Stimulated activated CD4-positive, alpha-beta T cell treated with anti-CD3 and anti-CD28 coated beads, TNF-alpha, amount 100 ng/mL, for 4 hours (primary cell): ENCODE results near the gene SMDT1.
"Not testable (repeated sequence)": the region's sequence is repeated elsewhere in the genome, so short reads cannot be mapped to it uniquely, and the experiment has no call there.

Source experiments
- DNase-seq, 3 experiments: peaks; one replicate each; pipeline ENCODE4 v3.0.0-alpha.2; 2020; ENCODE audit warnings: low read depth in 3 of 3

The SMDT1 gene

DNA sequence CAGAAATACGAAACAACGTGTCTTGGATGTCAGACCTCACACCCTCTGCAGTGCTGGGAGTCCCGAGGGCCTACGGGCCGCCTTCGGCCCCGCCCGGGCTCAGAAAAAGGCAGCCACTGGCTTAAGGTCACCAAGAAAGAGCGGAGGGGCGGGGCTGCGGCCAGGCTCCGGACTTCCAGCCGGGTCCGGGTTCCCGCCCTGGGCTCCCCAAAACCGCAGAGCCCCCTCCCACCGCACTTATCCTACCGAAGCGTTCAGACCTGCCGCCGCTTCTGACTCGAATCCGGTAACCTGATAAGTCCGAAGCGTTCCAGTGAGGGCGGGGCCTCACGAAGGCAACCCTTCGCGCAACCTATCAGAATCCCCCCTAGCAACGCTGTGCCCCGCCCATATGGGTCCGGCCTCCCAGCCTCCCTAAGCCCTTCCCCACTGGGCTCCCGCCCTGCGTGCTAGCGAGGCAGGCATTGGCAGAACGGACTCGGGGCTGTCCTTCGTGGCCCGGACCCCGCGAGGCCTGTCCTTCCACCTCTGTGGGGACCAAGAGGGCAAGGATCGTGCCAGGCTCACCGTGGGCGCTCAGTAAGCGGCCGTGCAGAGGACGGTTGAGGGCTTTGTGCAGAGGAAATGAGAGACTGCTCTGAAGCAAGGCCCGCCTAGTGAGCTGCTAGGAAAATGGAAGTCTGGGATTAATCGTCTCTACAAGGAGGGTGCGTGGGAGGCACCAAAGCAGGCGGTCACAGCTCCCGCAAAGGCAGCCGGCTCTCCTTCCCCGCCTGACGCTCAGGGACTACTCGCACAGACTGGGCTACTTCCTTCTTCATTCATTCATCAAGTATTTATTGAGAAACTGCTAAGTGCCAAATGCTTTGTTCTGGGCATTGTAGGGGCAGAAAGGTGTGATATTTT lies 8.7 kb upstream of the SMDT1 start, which contains the start of gene NAGA:
NAGA (minus strand) TSS at position 296 of the 906 bp plus-strand sequence. CDS start 515 bp downstream, outside the sequence.
- DNase-seq = peak; percentile 70 to 81 (median 81)

DNA sequence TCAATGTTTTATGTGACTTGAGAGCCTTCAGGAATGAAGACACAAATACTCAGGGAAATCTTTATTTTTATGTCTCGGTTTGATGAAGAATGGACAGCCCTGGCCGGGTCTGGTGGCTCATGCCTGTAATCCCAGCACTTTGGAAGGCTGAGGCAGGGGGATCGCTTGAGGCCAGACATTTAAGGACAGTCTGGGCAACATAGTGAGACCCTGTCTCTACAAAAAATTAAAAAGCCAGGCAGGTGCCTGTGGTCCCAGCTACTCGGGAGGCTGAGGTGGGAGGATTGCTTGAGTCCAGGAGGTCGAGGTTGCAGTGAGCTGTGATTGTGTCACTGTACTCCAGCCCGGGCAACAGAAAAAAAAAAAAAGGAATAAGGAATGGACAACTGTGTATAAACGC lies 8.0 kb upstream of the SMDT1 start:
- not testable (repeated sequence) for DNase-seq

DNA sequence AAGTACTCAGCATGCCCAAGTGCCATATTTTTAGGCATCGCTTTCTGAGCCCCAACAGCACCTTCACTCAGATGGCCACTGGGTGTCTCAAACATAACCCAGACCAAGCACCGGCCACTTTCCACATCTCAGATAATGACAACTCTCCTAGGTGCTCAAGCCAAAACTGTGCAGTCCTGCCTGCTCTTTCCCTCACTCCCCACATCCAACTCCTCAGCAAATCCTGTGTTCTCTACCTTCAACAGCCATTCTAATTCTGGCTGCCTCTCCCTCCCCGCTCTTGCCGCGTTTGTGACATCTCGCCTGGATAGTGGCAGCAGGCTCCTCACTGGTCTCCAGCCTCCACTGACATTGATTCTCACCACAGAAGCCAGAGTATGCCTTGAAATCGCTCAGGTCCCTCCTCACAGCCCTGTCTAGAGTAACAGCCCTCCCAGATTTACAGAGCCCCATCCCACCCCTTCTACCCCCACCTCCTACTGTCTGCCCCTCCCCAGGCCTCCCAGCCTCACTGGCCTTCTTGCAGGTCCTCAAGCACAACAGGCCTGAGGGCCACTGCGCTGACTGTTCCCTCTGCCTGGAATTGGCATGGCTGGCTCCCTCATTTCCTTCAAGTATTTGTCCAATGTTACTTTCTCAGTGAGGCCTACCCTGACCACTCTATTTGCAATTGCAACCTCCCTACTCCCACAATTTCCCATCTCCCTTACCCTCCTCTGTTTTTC lies 6.7 kb upstream of the SMDT1 start:
- DNase-seq = no peak

DNA sequence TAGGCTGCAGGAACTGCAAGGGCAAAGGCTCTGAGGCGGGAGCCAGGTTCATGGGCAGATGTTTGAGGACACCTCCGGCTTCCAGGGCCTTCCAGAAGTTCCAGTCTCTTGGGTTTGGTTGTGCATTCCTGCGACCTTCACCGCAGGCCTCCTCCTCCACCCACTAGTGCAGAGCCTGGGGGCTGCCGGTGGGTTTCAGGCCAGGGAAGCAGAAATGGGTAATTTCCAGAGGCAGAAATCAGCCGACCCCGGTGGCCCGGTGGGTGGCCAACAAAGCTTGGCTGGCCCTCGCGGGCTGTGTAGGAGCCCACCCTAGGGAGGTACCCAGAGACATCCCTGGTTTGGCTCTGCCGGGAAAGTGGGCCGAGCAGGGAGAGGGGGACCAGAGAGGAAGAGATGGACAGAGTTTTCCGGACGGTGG lies 5.9 kb upstream of the SMDT1 start:
- DNase-seq = no peak

DNA sequence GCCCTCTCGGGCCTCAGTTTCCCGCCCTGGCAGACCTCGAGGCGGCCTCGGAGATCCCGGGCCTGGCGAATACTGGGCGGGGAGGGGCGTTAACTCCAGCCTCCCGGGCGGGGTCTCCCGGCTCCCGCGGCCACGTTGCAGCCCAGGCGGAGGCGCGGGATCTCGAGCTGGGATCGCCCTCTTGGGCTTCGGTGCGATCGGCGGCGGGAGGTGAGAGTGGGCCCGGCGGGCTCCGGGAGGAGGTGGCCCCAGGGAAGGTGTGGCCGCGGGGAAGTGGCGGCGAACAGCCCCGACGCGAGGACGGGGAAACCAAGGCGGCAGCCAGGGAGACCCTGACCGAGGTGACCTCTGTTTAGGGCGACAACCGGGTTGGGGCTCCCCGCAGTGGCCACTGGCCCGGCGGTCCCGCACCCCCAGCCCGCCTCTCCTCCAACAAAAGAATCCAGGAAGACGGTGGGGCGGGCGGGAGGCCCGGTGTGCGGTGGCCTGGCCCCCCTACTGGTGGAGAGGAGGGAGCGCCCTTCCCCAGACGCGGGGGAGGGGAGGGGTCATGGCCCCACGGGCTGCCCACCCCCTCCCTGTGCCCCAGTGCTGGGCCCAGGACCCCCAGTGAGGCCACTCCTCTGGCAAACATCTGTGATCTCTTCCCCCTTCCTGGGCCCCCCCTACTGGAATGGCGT lies 5.2 kb upstream of the SMDT1 start, which contains the start of gene PHETA2:
PHETA2 (plus strand) TSS at position 117 of the 680 bp plus-strand sequence. CDS start 3,046 bp downstream, outside the sequence.
- DNase-seq = peak in 2 of 3 experiments; percentile 32 to 34

DNA sequence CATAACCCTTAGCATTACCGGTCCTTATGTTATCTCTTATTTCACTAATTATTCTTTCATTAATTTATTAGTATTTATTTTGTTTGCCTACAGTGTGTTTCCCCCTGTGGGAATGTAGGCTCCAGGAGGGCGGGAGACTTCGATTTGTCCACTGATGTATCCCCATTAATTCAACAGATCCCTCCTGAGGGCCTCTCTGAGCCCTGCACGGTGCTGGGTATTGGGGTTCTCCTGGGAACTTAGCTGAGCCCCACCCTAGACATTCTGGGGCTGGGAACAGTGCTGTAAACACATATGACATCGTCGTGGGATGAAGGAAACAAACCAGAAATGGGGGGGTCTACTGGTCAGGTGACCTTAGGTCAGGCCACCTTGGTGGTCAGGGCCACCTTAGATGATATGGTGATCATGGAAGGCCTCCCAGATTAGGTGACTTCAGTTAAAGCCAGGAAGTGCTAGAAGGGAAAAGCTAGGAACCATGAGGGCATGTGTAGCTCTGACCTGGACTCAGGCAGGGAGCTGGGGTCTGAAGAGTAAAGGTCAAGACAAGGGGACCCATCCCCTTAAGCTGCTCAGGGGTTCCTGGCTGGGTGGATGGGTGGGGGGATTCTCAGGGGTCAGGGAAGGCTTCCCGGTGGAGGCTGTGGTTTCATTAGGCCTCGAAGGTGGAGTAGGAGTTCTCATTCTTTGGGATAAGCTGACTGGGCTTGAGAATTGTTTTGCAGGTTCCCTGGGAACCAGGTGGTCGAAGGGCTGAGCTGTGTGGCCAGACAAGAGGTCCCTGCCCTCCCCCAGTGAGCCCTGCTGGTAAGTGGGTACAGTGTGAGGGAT lies 4.4 kb upstream of the SMDT1 start:
- DNase-seq = no peak

DNA sequence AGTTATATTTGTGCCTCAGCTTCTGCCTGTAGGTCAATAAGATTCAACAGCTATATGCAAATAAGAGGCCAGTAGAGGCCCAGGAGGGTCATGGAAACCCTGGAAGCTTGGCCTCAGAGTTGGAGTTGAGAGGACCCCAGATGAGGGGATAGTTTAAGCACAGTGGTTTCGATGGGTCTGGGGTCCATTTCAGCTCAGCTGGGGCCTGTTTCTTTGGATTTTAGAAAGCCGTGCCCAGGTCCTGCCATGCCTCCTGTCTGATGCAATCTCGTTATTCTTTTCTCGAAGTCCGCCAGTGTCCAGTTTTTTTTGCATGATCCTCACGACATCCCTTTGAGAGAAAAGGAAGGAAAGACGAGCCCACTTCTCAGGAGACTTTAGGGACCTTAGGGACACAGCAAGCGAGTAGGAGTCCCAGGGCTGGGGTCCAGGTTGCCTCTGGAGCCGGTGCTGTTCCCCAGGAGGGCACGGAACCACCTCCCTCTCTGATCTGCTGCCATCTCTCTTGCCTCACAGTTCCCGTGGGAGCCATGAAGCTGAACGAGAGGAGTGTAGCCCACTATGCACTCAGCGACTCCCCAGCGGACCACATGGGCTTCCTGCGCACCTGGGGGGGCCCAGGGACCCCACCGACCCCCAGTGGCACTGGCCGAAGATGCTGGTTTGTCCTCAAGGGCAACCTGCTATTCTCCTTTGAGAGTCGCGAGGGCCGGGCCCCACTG lies 2.6 kb upstream of the SMDT1 start:
- DNase-seq = no peak

DNA sequence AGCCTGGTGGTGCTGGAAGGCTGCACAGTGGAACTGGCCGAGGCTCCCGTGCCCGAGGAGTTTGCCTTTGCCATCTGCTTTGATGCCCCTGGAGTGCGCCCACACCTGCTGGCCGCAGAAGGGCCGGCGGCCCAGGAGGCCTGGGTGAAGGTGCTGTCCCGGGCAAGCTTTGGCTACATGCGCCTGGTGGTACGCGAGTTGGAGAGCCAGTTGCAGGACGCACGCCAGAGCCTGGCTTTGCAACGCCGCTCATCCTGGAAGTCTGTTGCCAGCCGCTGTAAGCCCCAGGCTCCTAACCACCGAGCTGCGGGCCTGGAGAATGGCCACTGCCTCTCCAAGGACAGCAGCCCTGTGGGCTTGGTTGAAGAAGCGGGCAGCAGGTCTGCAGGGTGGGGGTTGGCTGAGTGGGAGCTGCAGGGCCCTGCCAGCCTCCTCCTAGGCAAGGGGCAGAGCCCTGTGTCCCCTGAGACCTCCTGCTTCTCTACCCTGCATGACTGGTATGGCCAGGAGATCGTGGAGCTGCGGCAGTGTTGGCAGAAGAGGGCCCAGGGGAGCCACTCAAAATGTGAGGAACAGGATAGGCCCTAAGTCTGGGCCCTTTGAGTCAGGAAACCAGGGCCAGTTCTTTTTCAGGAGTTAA lies 1.9 kb upstream of the SMDT1 start:
- no peak for DNase-seq

DNA sequence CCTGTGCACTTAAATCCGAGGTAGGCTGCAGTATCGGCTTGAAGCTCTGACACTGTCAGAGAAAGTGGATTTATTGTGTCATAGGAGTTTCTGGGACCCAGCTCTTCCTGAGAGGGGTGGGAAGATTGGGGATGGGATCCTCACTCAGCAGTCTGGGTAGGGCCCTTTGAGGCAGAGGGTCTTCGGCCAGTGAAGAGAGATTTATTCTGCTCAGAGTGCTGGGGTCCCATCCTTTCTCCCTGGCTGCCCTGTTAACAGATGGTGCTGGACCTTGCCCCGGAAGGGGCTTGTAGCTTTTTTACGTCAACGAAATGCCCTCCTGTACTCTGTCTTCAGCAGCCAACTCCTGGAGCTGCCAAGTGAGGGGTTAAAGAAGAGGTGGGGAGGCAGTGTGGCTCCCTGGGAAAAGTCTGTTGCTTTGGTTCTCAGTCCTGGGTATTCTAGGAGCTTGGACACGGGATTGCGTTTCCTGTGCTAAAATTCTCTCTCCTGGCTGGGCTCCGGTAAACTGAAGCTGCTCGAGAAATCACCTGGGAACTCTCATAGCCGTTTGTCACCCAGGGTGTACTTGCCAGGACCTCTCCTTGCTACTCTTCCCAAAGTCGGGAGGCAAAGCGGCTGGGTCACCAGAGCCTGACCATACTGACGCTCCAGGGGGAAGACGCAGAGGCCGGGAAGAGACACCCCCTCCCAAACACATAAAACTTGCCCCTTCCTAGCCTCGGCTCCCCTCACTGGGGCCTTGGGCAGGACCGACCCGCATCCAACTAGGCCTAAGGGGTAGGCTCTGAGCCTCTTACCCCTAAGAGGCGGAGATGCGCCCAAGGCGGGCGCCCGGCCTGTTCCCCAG lies 806 bp upstream of the SMDT1 start:
- DNase-seq = no peak

DNA sequence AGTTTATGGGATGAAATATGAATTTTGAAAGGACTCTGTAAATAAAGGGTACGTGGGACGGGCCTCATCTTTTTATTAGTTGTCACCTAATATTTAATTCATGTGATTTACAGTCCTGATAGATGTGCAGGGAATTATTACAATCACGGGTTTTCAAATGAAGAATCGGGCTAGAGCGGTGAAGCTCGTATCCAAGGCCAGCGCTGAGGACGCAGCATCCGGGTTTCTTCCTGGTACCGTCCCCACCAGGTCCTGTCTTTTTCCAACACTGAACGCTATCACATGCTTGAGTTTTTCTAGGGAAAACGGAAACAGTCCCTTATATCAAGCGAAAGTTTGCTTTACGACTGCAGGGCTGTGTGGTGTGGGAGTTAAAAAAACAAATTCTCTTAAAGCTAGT lies 787 bp downstream of the SMDT1 start:
- DNase-seq = no peak

DNA sequence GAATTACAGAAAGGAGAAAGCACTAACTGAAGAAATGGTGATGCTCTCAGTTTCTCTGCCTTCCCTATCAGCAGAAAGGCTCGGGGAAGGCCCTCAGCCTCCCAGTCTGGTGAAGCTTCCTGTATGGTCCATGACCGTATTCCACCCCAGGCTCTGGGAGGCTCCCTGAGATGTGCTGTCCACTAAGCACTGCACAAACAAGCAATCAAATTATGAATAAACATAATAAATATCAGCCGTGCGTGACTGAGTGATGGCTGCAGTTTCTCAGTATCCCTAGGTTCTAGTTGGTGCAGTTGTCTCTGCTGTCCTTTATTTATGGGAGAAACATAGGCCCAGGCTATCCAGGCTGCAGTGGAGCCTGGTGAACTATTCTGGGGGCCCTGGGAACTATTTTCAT lies 3.6 kb downstream of the SMDT1 start:
- DNase-seq = no peak

DNA sequence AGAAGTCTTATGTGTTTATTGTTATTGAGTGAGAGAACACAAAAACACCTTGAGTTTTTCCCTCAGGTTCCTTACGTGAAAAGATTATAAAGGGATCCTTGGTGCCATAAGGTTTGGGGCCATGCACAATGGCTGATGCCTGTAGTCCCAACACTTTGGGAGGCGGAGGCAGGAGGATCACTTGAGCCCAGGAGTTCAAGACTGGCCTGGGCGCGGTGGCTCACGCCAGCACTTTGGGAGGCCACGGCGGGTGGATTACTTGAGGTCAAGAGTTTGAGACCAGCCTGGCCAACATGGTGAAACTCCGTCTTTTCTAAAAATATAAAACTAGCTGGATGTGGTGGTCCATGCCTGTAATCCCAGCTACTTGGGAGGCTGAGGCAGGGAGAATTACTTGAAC lies 5.4 kb downstream of the SMDT1 start:
- DNase-seq = no peak

DNA sequence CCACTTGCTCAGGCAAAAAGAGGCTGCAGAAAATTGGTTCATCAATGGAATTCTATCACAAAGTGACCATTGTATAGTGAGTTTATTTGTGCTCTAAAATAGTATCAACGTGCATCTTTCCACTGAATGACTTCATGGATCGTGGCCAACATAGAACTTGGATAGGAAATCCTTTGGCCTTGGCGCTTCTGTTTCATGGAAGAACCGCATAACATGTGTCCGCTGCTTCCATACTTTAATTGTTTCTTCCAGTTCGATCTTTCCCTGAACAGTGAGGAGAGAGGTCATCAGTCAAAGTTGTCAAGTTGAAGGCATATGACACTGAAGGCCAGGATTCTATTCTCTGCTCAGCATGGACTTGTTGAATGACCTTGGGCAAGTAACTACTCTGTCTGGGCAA lies 6.6 kb downstream of the SMDT1 start:
- DNase-seq = no peak

DNA sequence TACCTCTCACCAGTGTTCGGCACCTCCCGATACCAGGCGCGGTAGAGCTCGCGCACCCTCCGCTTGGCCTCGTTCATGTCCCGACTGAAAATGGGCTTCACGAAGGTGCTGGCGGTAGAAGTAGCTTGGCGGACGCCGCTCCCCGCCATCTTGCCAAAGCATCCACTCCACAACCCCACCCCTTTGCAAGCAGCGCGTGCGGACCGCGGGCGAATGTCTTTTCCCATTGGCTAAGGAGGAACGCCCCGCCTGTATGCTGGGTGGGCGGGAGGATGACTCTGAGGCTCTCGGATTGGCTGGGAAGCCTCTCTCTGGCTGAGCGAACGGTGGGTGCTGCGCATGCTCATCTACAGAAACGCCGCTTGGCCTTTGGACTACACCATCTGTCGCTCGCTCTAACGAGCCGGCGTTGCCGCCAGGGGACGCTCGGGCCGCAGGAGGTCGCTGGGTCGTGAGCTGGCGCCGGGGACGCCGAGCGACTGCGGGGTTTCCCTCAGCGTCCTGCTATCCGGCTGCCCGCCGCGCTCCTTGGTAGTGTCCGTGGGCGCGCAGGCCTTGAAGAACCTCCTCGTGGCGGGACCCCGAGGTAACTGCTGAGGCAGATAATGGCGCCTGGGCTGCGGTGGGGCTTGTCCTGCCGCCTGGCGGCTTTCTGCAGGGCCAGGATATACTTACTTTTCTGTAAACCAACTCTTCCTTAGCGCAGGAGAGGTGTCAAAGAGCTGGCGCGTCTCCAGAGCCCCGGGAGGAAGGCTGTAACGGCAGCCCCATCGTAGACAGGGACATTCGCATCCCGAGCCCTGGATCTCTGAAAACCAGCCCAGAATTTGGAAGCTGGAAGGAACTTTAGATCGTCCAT lies 11.3 kb downstream of the SMDT1 start, which contains the start of gene NDUFA6:
NDUFA6 (minus strand) TSS at position 177 of the 859 bp plus-strand sequence; CDS start at position 149, 28 bp downstream.
- peak; percentile 81 to 98 (median 97) for DNase-seq

DNA sequence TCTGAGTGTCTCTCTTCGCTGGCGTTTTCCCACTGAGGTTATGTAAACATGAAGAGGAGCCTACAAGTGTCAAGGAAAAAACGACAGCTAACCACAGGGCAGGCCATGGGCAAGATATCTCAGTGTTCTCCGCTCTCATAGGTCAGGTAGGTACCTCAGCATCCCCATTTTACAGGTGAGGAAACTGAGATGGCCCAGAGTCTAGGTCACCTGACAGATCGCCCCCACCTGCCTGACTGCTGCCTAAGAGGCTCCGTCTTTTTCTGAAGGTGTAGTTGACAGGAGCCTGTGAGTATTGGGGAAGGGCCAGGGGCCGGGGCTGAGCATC lies 11.9 kb downstream of the SMDT1 start:
- DNase-seq = no peak

DNA sequence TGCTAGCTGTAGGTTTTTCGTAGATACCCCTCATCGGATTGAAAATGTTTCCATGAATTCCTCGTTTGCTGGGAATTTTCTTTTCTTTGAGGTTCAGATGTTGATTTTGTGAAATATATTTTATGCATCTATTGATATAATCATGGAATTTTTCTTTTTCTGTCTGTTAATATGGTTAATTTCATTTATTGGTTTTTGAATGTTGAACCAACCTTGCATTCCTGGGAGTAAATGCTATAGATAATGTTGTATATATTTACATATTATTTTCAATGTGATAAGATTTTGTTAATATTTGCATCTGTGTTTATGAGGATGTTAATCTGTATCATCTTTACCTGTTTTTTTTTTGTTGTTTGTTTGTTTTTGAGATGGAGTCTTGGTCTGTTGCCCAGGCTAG lies 21.7 kb downstream of the SMDT1 start:
- no peak for DNase-seq

DNA sequence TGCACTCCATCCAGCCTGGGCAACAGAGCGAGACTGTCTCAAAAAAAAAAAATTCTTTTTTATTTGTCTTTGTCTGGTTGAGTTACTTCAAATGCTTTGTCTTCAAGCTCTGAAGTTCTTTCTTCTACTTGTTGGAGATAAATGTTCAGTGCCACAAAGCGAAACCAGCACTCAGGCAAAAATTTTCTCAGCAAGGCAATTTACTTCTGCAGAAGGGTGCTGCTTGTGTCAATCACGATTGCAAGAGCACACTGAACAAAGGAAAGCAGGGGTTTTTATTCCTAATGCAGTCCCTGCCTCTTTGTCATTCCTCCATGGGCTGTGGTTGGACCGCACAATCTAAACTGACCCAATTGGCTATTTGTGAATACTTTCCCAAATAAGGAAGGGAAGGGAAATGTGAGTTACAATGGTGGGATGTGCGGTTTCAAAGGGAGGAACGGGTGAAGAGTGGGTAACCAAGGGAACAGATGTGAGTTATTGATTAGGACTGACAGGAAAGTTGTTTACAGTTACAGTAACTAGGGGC lies 24.9 kb downstream of the SMDT1 start:
- DNase-seq = not testable (repeated sequence)

DNA sequence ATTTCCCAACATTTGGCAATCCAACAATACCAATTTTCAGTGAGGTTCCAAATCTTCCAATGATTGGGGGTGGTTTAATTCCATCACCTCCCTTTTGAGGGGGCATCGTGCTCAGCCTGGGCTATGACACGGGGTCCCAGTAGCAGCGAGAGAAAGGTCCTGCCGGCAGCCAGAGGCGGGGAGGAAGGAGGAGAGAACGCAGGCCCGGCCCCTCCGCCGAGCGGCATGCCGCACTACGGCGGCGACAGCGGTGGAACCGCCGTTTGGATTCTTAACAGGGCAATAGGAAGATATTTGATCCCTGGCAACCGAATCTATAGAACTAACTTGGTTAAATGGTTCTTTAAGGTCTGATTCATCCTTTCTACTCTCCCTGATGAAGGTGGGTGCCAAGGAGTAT lies 29.3 kb downstream of the SMDT1 start:
- DNase-seq = no peak
